IMR-90 (cell line): ENCODE measurements around the gene SLC35C1.

ENCODE experiments used
- POLR2A ChIP-seq: IDR thresholded peaks from 2 replicates; pipeline ENCODE4 v1.6.1; 2012; ENCODE audit warnings: mild to moderate bottlenecking, low read depth, low read length
- RCOR1 ChIP-seq: IDR thresholded peaks from 2 replicates; pipeline ENCODE4 v1.6.1; 2012; ENCODE audit warnings: mild to moderate bottlenecking, low read length, improper control_type of control experiment; ENCODE audit not compliant: insufficient replicate concordance
- TF ChIP-seq, protein P1 (sequence below): conservative IDR thresholded peaks from 2 replicates; pipeline ENCODE4 v1.5.1; 2012; ENCODE audit warnings: mild to moderate bottlenecking, low read depth, low read length, improper control_type of control experiment

DNA sequence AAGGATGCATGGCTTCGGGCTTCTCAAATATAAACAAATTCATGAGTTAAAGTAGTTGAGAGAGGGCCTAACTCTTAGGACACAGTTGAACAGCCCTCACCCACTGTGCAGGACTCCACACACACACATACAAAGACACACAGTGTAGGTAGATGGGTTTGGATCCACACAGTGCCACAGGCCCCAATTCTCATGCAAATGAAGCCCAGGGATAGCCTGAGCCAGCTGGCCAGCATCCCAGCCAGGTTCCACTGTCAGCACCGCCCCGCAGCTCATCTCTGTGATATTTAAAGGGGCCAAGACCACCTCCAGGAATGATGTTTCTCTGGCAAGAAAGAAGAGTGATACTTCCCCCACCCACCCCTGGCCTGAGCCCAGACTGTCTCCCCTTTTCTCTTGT is 11.7 kb downstream of the SLC35C1 start:
- TF ChIP-seq POLR2A (no peak), RCOR1 (no peak)
- TF ChIP-seq, protein P1, sequence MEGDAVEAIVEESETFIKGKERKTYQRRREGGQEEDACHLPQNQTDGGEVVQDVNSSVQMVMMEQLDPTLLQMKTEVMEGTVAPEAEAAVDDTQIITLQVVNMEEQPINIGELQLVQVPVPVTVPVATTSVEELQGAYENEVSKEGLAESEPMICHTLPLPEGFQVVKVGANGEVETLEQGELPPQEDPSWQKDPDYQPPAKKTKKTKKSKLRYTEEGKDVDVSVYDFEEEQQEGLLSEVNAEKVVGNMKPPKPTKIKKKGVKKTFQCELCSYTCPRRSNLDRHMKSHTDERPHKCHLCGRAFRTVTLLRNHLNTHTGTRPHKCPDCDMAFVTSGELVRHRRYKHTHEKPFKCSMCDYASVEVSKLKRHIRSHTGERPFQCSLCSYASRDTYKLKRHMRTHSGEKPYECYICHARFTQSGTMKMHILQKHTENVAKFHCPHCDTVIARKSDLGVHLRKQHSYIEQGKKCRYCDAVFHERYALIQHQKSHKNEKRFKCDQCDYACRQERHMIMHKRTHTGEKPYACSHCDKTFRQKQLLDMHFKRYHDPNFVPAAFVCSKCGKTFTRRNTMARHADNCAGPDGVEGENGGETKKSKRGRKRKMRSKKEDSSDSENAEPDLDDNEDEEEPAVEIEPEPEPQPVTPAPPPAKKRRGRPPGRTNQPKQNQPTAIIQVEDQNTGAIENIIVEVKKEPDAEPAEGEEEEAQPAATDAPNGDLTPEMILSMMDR, result no peak
